Naive B cell (primary cell): ENCODE measurements around the gene KLK10. TPM values are rescaled to one million over a fixed set of nuclear protein-coding genes. Genes with fewer than 3 reads are reported as not detected.
"Not testable (repeated sequence)": the region's sequence is repeated elsewhere in the genome, so short reads cannot be mapped to it uniquely, and the experiment has no call there.

Experiments
- ATAC-seq, 2 donors: fragments of 150-1000 bp; cut with Tn5 transposase; 2 replicates each; pipeline ENCODE4 v1.10.0; 2021; ENCODE audit warnings: low read depth in 2 of 2, mild to moderate bottlenecking in 2 of 2, moderate library complexity in 2 of 2
- DNase-seq: peaks from one replicate; pipeline ENCODE4 v3.0.0; 2022
- H3K27ac Mint-ChIP-seq, 6 donors: one replicate each; pipeline ENCODE4 v1.8.0; 2020 to 2022; ENCODE audit warnings: mild to moderate bottlenecking in 6 of 6, mixed read lengths in 6 of 6, moderate library complexity in 5 of 6, inconsistent platforms in 2 of 6
- H3K27me3 Mint-ChIP-seq, 3 donors: one replicate each; pipeline ENCODE4 v1.8.0; 2021 to 2022; ENCODE audit warnings: mixed read lengths in 3 of 3, mild to moderate bottlenecking in 1 of 3
- H3K36me3 Mint-ChIP-seq, 2 donors: one replicate each; pipeline ENCODE4 v1.8.0; 2020 to 2022; ENCODE audit warnings: mixed read lengths in 2 of 2, inconsistent platforms in 1 of 2, mild to moderate bottlenecking in 1 of 2
- H3K4me1 Mint-ChIP-seq, 3 donors: one replicate each; pipeline ENCODE4 v1.8.0; 2020 to 2022; ENCODE audit warnings: mixed read lengths in 3 of 3, inconsistent platforms in 1 of 3, mild to moderate bottlenecking in 1 of 3, moderate library complexity in 1 of 3
- H3K4me3 Mint-ChIP-seq, 8 donors: one replicate each; pipeline ENCODE4 v1.8.0; 2020 to 2022; ENCODE audit warnings: mild to moderate bottlenecking in 8 of 8, mixed read lengths in 8 of 8, moderate library complexity in 8 of 8, inconsistent platforms in 2 of 8
- H3K9me3 Mint-ChIP-seq, 7 donors: one replicate each; pipeline ENCODE4 v1.8.0; 2020 to 2022; ENCODE audit warnings: mixed read lengths in 7 of 7, mild to moderate bottlenecking in 5 of 7, inconsistent platforms in 2 of 7, moderate library complexity in 1 of 7
- polyA plus RNA-seq, 6 donors: library from polyadenylated mRNA; unstranded; fragments of 300-500 nt; fragmentation: Illumina TruSeq; gene quantifications; one replicate each; pipeline ENCODE4 v1.2.3, GENCODE V29; 2021; ENCODE audit warnings: low read depth in 6 of 6

Gene KLK10
- polyA plus RNA-seq, 6 donors from 2014 or later = not detected

DNA sequence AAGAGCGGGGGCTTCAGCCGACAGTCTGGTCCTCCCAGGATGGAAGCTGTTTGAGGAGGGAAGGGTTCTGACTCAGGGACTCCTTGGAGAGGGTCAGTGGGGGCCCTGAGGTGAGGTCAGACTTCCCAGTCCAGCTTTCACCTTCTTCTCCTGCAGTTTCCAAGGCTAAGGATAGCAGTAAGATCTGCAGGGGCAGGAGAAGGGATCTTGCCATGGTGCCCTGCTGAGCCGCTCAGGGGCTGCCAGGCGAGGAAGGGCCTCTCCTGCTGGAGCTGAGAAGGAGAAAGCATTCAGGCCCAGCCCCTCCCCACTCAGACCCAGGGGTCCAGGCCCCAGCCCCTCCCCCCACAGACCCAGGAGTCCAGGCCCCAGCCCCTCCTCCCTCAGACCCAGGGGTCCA lies 37.3 kb downstream of the KLK10 start:
- H3K36me3 Mint-ChIP-seq = no peaks in the 10 kb centered on the region
- H3K4me3 Mint-ChIP-seq = no peak overlapping the region
- DNase-seq (no peak), ATAC-seq (no peak)
- peaks cover 0 to 13% (median 0%) of the 10 kb centered on the region in 3 donors for H3K4me1 Mint-ChIP-seq
- peaks cover 0 to 8% (median 0%) of the 10 kb centered on the region in 7 donors for H3K9me3 Mint-ChIP-seq
- H3K27me3 Mint-ChIP-seq = peaks cover 31 to 70% (median 65%) of the 10 kb centered on the region in 3 donors
- H3K27ac Mint-ChIP-seq = no peak overlapping the region

DNA sequence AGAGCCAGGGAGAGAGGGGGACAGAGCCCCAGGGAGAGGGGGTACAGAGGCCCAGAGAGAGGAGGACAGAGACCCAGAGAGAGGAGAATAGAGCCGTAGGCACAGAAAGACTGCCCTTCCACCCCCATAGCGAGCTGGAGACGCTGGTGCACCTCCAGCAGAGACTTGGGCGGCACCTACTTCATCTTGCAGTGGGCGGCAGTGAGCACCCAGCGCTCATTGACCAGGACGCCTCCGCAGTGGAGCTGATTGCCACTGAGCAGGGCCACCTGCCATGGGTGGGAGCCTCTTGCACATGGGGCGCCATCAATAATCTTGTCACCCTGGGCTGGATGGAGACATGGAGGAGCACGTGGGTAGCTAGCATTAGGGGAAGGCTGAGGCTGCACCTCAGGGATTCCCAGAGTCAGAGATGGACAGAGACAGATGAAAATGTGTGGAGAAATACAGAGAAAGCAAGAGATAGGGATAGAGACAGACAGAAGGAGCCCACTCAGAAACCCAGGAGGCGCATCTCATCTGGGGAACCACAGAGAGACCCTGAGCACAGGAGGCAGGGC lies 37.8 kb downstream of the KLK10 start:
- H3K9me3 Mint-ChIP-seq = peaks cover 0 to 8% (median 0%) of the 10 kb centered on the region in 7 donors
- ATAC-seq (no peak), DNase-seq (no peak)
- no peak overlapping the region for H3K4me3 Mint-ChIP-seq
- H3K27ac Mint-ChIP-seq = no peak overlapping the region
- H3K36me3 Mint-ChIP-seq = no peaks in the 10 kb centered on the region
- H3K4me1 Mint-ChIP-seq = peaks cover 0 to 13% (median 0%) of the 10 kb centered on the region in 3 donors
- peaks cover 31 to 76% (median 66%) of the 10 kb centered on the region in 3 donors for H3K27me3 Mint-ChIP-seq

DNA sequence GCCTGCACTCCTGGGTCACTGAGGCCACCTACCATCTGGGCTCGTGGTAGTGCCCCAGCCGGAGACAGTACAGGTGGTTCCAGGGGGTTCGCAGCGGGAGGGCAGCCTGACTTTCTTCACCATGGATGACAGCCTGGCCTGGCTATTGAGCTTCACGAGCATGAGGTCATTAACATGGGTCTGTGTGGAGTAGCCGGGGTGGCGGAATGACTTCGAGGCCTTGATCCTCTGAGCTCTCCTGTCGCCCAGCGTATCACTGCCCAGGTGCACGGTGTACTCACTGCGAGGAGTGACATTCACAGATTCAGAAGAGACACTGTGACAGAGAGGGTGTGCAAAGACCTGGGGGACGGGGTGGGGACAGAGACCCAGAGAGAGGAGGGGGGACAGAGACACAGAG lies 39.3 kb downstream of the KLK10 start:
- no peak overlapping the region for H3K4me3 Mint-ChIP-seq
- ATAC-seq (no peak), DNase-seq (no peak)
- H3K27ac Mint-ChIP-seq = no peak overlapping the region
- peaks cover 34 to 81% (median 69%) of the 10 kb centered on the region in 3 donors for H3K27me3 Mint-ChIP-seq
- peaks cover 0 to 4% (median 0%) of the 10 kb centered on the region in 7 donors for H3K9me3 Mint-ChIP-seq
- H3K4me1 Mint-ChIP-seq = peaks cover 0 to 13% (median 0%) of the 10 kb centered on the region in 3 donors
- H3K36me3 Mint-ChIP-seq = no peaks in the 10 kb centered on the region

- H3K4me3 Mint-ChIP-seq = no peak overlapping the region
- H3K27ac Mint-ChIP-seq = no peak overlapping the region
- DNase-seq = no peak
- H3K9me3 Mint-ChIP-seq = no peaks in the 10 kb centered on the region
- H3K4me1 Mint-ChIP-seq = peaks cover 0 to 13% (median 0%) of the 10 kb centered on the region in 3 donors
- H3K36me3 Mint-ChIP-seq = no peaks in the 10 kb centered on the region
- ATAC-seq = no peak
- peaks cover 32 to 77% (median 65%) of the 10 kb centered on the region in 3 donors for H3K27me3 Mint-ChIP-seq
Measured at GRCh38 chr19:50979758-50980157, 39.8 kb downstream of the KLK10 start.

- Mint-ChIP-seq H3K36me3 (no peaks in the 10 kb centered on the region), H3K9me3 (no peaks in the 10 kb centered on the region), H3K4me3 (no peak overlapping the region), H3K27ac (no peak overlapping the region), H3K27me3 (peaks cover 38 to 68% (median 64%) of the 10 kb centered on the region in 3 donors), H3K4me1 (peaks cover 0 to 13% (median 0%) of the 10 kb centered on the region in 3 donors)
- DNase-seq (no peak), ATAC-seq (no peak)
Measured at GRCh38 chr19:50978772-50979390, 40.6 kb downstream of the KLK10 start.

GRCh38 chr19:50977626-50978025 lies 41.9 kb downstream of the KLK10 start:
- Mint-ChIP-seq H3K36me3 (no peaks in the 10 kb centered on the region), H3K9me3 (peaks cover 0 to 5% (median 0%) of the 10 kb centered on the region in 7 donors), H3K4me1 (peaks cover 0 to 13% (median 0%) of the 10 kb centered on the region in 3 donors), H3K27me3 (peaks cover 38 to 70% (median 67%) of the 10 kb centered on the region in 3 donors), H3K27ac (no peak overlapping the region), H3K4me3 (no peak overlapping the region)
- ATAC-seq (no peak), DNase-seq (no peak)

DNA sequence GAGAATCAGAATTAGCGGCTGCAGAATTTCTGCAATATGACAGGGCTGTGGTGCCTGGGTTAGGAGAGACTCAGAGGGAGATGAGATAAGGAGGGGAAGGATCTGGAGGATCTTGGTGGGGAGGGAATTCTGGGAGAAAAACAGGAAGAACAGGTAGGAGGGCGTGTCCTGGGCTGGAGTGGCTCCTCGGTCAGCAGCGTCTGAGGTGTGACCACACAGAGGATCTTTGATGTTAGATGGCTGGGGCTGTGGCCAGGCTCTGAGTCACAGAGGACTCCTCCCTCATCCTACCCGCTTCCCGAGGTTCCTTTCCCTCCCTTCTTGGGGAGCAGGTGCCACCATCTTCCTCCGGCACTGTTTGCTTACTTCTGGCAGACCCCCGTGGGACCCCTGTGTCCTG lies 43.7 kb downstream of the KLK10 start:
- Mint-ChIP-seq H3K36me3 (no peaks in the 10 kb centered on the region), H3K27ac (peak overlapping the region in 1 of 6 donors; percentile 72), H3K4me1 (peaks cover 0 to 6% (median 0%) of the 10 kb centered on the region in 3 donors), H3K4me3 (peak overlapping the region in 1 of 8 donors; percentile 66), H3K9me3 (peaks cover 0 to 5% (median 0%) of the 10 kb centered on the region in 7 donors), H3K27me3 (peaks cover 34 to 69% (median 67%) of the 10 kb centered on the region in 3 donors)
- ATAC-seq = no peak
- DNase-seq = no peak

- H3K4me1 Mint-ChIP-seq = peaks cover 0 to 7% (median 0%) of the 10 kb centered on the region in 3 donors
- no peak for ATAC-seq
- H3K4me3 Mint-ChIP-seq = no peak overlapping the region
- H3K36me3 Mint-ChIP-seq = no peaks in the 10 kb centered on the region
- DNase-seq = no peak
- peaks cover 39 to 69% (median 67%) of the 10 kb centered on the region in 3 donors for H3K27me3 Mint-ChIP-seq
- H3K9me3 Mint-ChIP-seq = peaks cover 0 to 5% (median 0%) of the 10 kb centered on the region in 7 donors
- no peak overlapping the region for H3K27ac Mint-ChIP-seq
Measured at GRCh38 chr19:50974702-50975556, 44.6 kb downstream of the KLK10 start.

DNA sequence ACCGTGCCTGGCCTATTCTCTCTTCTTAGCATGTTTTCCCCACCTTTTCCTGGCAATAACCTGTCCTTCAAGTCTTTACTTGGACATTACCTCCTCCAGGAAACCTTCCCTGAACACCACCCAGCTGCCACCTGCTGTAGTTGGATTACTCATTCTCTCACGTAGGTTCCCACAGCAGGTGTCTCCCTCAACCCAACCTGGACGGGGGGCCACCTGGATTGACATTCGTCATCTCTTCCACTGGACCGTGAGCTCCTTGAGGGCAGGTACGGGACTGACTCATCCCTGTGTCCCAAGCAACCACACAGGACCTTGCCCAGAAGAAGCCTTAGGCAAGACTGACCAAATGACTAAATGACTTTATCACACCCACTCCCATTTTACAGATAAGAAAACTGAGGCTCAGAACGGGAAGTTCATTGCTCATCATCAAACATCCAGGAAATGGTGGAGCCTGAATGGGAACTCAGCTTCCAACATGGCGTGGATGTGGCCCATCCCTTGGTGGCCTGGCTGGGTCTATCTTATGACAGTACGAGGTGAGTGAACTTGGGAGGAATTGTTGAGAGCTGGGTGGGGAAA lies 46.6 kb downstream of the KLK10 start:
- Mint-ChIP-seq H3K4me3 (no peak overlapping the region), H3K27me3 (peaks cover 34 to 61% (median 60%) of the 10 kb centered on the region in 3 donors), H3K36me3 (peaks cover 0 to 6% of the 10 kb centered on the region in 2 donors), H3K4me1 (peaks cover 0 to 4% (median 0%) of the 10 kb centered on the region in 3 donors), H3K27ac (no peak overlapping the region), H3K9me3 (peaks cover 0 to 5% (median 0%) of the 10 kb centered on the region in 7 donors)
- DNase-seq (no peak), ATAC-seq (no peak)

- H3K9me3 Mint-ChIP-seq, H3K4me3 Mint-ChIP-seq, DNase-seq, H3K27ac Mint-ChIP-seq, ATAC-seq, H3K4me1 Mint-ChIP-seq: not testable (repeated sequence)
- Mint-ChIP-seq H3K27me3 (peaks cover 25 to 57% (median 55%) of the 10 kb centered on the region in 3 donors), H3K36me3 (peaks cover 0 to 13% of the 10 kb centered on the region in 2 donors)
Measured at GRCh38 chr19:50969810-50970209, 49.7 kb downstream of the KLK10 start.

DNA sequence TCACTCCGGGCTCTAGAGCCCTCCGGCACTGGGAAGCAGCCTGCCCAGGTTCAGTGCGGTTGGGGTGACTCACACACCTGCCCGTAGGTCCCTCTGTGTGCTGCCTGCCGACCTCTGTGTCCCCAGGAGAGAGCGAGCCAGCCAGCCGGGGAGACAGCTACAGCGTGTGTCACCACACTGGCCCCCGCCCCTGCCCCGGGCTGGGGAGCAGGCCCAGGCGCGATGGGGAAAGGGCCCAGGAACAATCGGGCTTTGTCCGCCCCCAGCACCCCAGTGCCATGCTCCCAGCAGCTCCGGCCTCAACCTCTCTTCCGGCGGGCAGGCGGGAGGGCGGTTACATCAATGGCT lies 50.1 kb downstream of the KLK10 start, which contains the start of gene KLK6:
Gene KLK6, minus strand, starts transcription at position 179 of the 348 bp plus-strand sequence. CDS start 1,487 bp downstream, outside the sequence.
- ATAC-seq (no peak), DNase-seq (no peak)
- H3K4me3 Mint-ChIP-seq = no peak within 1 kb of the TSS
- peaks cover 0 to 7% (median 3%) of the 10 kb centered on the region in 7 donors for H3K9me3 Mint-ChIP-seq
- peaks cover 0 to 4% (median 0%) of the 10 kb centered on the region in 3 donors for H3K4me1 Mint-ChIP-seq
- peaks cover 0 to 13% of the 10 kb centered on the region in 2 donors for H3K36me3 Mint-ChIP-seq
- H3K27me3 Mint-ChIP-seq = peaks cover 23 to 57% (median 56%) of the 10 kb centered on the region in 3 donors
- H3K27ac Mint-ChIP-seq = no peak within 1 kb of the TSS

- H3K4me1 Mint-ChIP-seq = peaks cover 0 to 4% (median 0%) of the 10 kb centered on the region in 3 donors
- H3K27ac Mint-ChIP-seq = no peak overlapping the region
- peaks cover 2 to 11% (median 7%) of the 10 kb centered on the region in 7 donors for H3K9me3 Mint-ChIP-seq
- DNase-seq (no peak), ATAC-seq (no peak)
- H3K4me3 Mint-ChIP-seq = no peak overlapping the region
- peaks cover 0 to 17% of the 10 kb centered on the region in 2 donors for H3K36me3 Mint-ChIP-seq
- H3K27me3 Mint-ChIP-seq = peaks cover 21 to 61% (median 61%) of the 10 kb centered on the region in 3 donors
Measured at GRCh38 chr19:50968716-50969412, 50.6 kb downstream of the KLK10 start.
